Hepatocyte (in vitro differentiated cells): Measurements from ENCODE around the gene MSH5. TPM values are rescaled to one million over a fixed set of nuclear protein-coding genes. Genes with fewer than 3 reads are reported as not detected.

Experiments used
- DNase-seq: peaks from one replicate; pipeline ENCODE4 v3.0.0-alpha.2; 2016; ENCODE audit warnings: low spot score
- H2AFZ ChIP-seq: fragments of 200-600 bp; sonication (generic); 2 replicates; pipeline ENCODE4 v1.6.0; 2016; ENCODE audit warnings: antibody characterized with exemption, mild to moderate bottlenecking
- H3K27ac ChIP-seq: fragments of 200-600 bp; sonication (generic); 2 replicates; pipeline ENCODE4 v1.5.1; 2016; ENCODE audit warnings: mild to moderate bottlenecking
- H3K27me3 ChIP-seq: fragments of 200-600 bp; sonication (generic); 2 replicates; pipeline ENCODE4 v1.6.1; 2016
- H3K36me3 ChIP-seq: fragments of 200-600 bp; sonication (generic); replicated peaks from 2 replicates; pipeline ENCODE4 v1.5.1; 2016; ENCODE audit warnings: low read depth; ENCODE audit not compliant: insufficient read depth
- H3K4me1 ChIP-seq: fragments of 200-600 bp; sonication (generic); 2 replicates; pipeline ENCODE4 v1.5.1; 2016; ENCODE audit warnings: mild to moderate bottlenecking, moderate library complexity; ENCODE audit not compliant: insufficient read depth
- H3K4me2 ChIP-seq: fragments of 200-600 bp; sonication (generic); 2 replicates; pipeline ENCODE4 v1.6.0; 2016
- H3K4me3 ChIP-seq: fragments of 200-600 bp; sonication (generic); 2 replicates; pipeline ENCODE4 v1.5.1; 2016; ENCODE audit warnings: mild to moderate bottlenecking
- H3K79me2 ChIP-seq: fragments of 200-600 bp; sonication (generic); 2 replicates; pipeline ENCODE4 v1.6.0; 2017; ENCODE audit warnings: mild to moderate bottlenecking
- H3K9me2 ChIP-seq: fragments of 200-600 bp; sonication (generic); replicated peaks from 2 replicates; pipeline ENCODE4 v1.6.0; 2017; ENCODE audit warnings: mild to moderate bottlenecking; ENCODE audit not compliant: insufficient read depth
- H3K9me3 ChIP-seq: fragments of 200-600 bp; sonication (generic); 2 replicates; pipeline ENCODE4 v1.5.1; 2016; ENCODE audit warnings: low read depth, mild to moderate bottlenecking
- H4K20me1 ChIP-seq: fragments of 200-600 bp; sonication (generic); 2 replicates; pipeline ENCODE4 v1.6.0; 2016; ENCODE audit warnings: mild to moderate bottlenecking; ENCODE audit not compliant: insufficient read depth, poor library complexity, severe bottlenecking
- CTCF ChIP-seq: fragments of 200-600 bp; sonication (generic); IDR thresholded peaks from 2 replicates; pipeline ENCODE4 v1.5.1; 2016; ENCODE audit warnings: antibody characterized with exemption, mild to moderate bottlenecking; ENCODE audit not compliant: poor library complexity
- EZH2 ChIP-seq: fragments of 200-600 bp; sonication (generic); IDR thresholded peaks from 2 replicates; pipeline ENCODE4 v1.6.1; 2016; ENCODE audit warnings: antibody characterized with exemption, mild to moderate bottlenecking, borderline replicate concordance
- EZH2phosphoT487 ChIP-seq: fragments of 200-600 bp; sonication (generic); IDR thresholded peaks from one replicate; pipeline ENCODE4 v1.6.1; 2018; ENCODE audit warnings: antibody characterized with exemption, mild to moderate bottlenecking, low read depth, moderate library complexity; ENCODE audit not compliant: unreplicated experiment, severe bottlenecking
- WGBS: methylation state at CpG from one replicate; pipeline ENCODE4 v1.1.6; 2016; ENCODE audit warnings: low lambda C conversion rate; ENCODE audit errors: missing lambda C conversion rate; 5-methylcytosine and 5-hydroxymethylcytosine counted together
- polyA plus RNA-seq: library from polyadenylated mRNA; unstranded; fragments of >200 nt; fragmentation: Nextera tagmentation; extraction: Ambion mirVana; gene quantifications from 2 replicates; pipeline ENCODE4 v1.2.1, GENCODE V29; 2016
- total RNA-seq: library from RNA; depleted of rRNA; stranded (reverse); fragments of >200 nt; gene quantifications from 2 replicates; pipeline ENCODE4 v1.2.3, GENCODE V29; 2014

The MSH5 gene
- total and polyA plus RNA-seq, 2 experiments from 2014 or later, result 4.9 to 6.4 TPM

- Histone ChIP-seq H3K9me2 (no peaks in the 10 kb centered on the region), H3K9me3 (no peaks in the 10 kb centered on the region), H3K79me2 (no peaks in the 10 kb centered on the region), H2AFZ (no peak overlapping the region), H3K4me2 (no peak overlapping the region), H3K36me3 (no peaks in the 10 kb centered on the region), H3K27me3 (no peaks in the 10 kb centered on the region), H3K4me1 (peaks cover 8% of the 10 kb centered on the region), H3K4me3 (no peak overlapping the region), H4K20me1 (no peaks in the 10 kb centered on the region), H3K27ac (no peak overlapping the region)
- 92% methylated on average over 9 of the region's 9 CpGs for WGBS
- TF ChIP-seq CTCF (no peak), EZH2 (no peak), EZH2phosphoT487 (no peak)
- no peak for DNase-seq
Measured at GRCh38 chr6:31765559-31765909, 25.7 kb downstream of the MSH5 start.

- no peaks in the 10 kb centered on the region for H3K9me2 ChIP-seq
- no peaks in the 10 kb centered on the region for H3K79me2 ChIP-seq
- H3K9me3 ChIP-seq, result no peaks in the 10 kb centered on the region
- H4K20me1 ChIP-seq, result no peaks in the 10 kb centered on the region
- H3K36me3 ChIP-seq, result no peaks in the 10 kb centered on the region
- no peak overlapping the region for H3K4me3 ChIP-seq
- H2AFZ ChIP-seq, result no peak overlapping the region
- no peak overlapping the region for H3K27ac ChIP-seq
- no peaks in the 10 kb centered on the region for H3K27me3 ChIP-seq
- H3K4me1 ChIP-seq, result peaks cover 8% of the 10 kb centered on the region
- TF ChIP-seq EZH2 (no peak), EZH2phosphoT487 (no peak)
- WGBS, result 73% methylated on average over 39 of the region's 42 CpGs
- H3K4me2 ChIP-seq, result peak overlapping the region; percentile 48
- no peak for DNase-seq
Measured at GRCh38 chr6:31765910-31766794, 26.3 kb downstream of the MSH5 start.

- H3K27ac ChIP-seq, result no peak overlapping the region
- H2AFZ ChIP-seq, result no peak overlapping the region
- peaks cover 8% of the 10 kb centered on the region for H3K4me1 ChIP-seq
- H3K9me3 ChIP-seq, result no peaks in the 10 kb centered on the region
- no peaks in the 10 kb centered on the region for H4K20me1 ChIP-seq
- 88% methylated on average over 6 of the region's 6 CpGs for WGBS
- no peak overlapping the region for H3K4me2 ChIP-seq
- no peaks in the 10 kb centered on the region for H3K36me3 ChIP-seq
- DNase-seq, result no peak
- no peak for TF ChIP-seq CTCF
- TF ChIP-seq EZH2phosphoT487, result no peak
- TF ChIP-seq EZH2, result no peak
- no peak overlapping the region for H3K4me3 ChIP-seq
- no peaks in the 10 kb centered on the region for H3K27me3 ChIP-seq
- no peaks in the 10 kb centered on the region for H3K9me2 ChIP-seq
- no peaks in the 10 kb centered on the region for H3K79me2 ChIP-seq
Measured at GRCh38 chr6:31767096-31767645, 27.4 kb downstream of the MSH5 start.
